NCI-H510A treated with DMSO at 0.1 percent for 48 hours (cell line): Measurements from ENCODE around the gene ADCY7.
A peak's percentile ranks its signal among the peaks of the same experiment; 100 is the strongest.

Source experiments
- DNase-seq: peaks from one replicate; lab custom pipeline; 2025; lab: John Stamatoyannopoulos, UW

ADCY7 gene

GRCh38 chr16:50248845-50249244, 17.5 kb upstream of the ADCY7 start:
- DNase-seq = no peak

GRCh38 chr16:50251375-50252081, 14.8 kb upstream of the ADCY7 start:
- no peak for DNase-seq

GRCh38 chr16:50252082-50252611, 14.2 kb upstream of the ADCY7 start:
- DNase-seq = no peak

GRCh38 chr16:50252874-50253513, 13.4 kb upstream of the ADCY7 start:
- no peak for DNase-seq

- no peak for DNase-seq
Observed at GRCh38 chr16:50253514-50253910, 12.8 kb upstream of the ADCY7 start.

- DNase-seq = no peak
Observed at GRCh38 chr16:50254072-50254471, 12.3 kb upstream of the ADCY7 start.

- no peak for DNase-seq
Observed at GRCh38 chr16:50255538-50255937, 10.8 kb upstream of the ADCY7 start.

- no peak for DNase-seq
Observed at GRCh38 chr16:50256604-50257003, 9.7 kb upstream of the ADCY7 start.

- no peak for DNase-seq
Observed at GRCh38 chr16:50257876-50258275, 8.5 kb upstream of the ADCY7 start.

- DNase-seq = peak; percentile 51
Observed at GRCh38 chr16:50259334-50260205, 6.8 kb upstream of the ADCY7 start.

- no peak for DNase-seq
Observed at GRCh38 chr16:50260206-50261159, 5.9 kb upstream of the ADCY7 start.

GRCh38 chr16:50261160-50261706, 5.1 kb upstream of the ADCY7 start:
- no peak for DNase-seq

- peak; percentile 27 for DNase-seq
Observed at GRCh38 chr16:50261707-50262235, 4.6 kb upstream of the ADCY7 start.

GRCh38 chr16:50263060-50263909, 3.1 kb upstream of the ADCY7 start:
- no peak for DNase-seq

- peak; percentile 25 for DNase-seq
Observed at GRCh38 chr16:50263940-50264929, 2.1 kb upstream of the ADCY7 start.

- peak; percentile 58 for DNase-seq
Observed at GRCh38 chr16:50265260-50265659, 1.1 kb upstream of the ADCY7 start.

GRCh38 chr16:50265716-50266336, 525 bp upstream of the ADCY7 start:
- no peak for DNase-seq

GRCh38 chr16:50267151-50267631, 840 bp downstream of the ADCY7 start:
- no peak for DNase-seq
